GM21526 (cell line): ENCODE measurements around the gene PLAC1.

Experiments used
- ATAC-seq: cut with Tn5 transposase; IDR thresholded peaks from one replicate; pipeline ENCODE4 v1.9.1; 2021; ENCODE audit warnings: moderate library complexity; ENCODE audit not compliant: unreplicated experiment, low FRiP score

PLAC1 gene, protein sequence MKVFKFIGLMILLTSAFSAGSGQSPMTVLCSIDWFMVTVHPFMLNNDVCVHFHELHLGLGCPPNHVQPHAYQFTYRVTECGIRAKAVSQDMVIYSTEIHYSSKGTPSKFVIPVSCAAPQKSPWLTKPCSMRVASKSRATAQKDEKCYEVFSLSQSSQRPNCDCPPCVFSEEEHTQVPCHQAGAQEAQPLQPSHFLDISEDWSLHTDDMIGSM

DNA sequence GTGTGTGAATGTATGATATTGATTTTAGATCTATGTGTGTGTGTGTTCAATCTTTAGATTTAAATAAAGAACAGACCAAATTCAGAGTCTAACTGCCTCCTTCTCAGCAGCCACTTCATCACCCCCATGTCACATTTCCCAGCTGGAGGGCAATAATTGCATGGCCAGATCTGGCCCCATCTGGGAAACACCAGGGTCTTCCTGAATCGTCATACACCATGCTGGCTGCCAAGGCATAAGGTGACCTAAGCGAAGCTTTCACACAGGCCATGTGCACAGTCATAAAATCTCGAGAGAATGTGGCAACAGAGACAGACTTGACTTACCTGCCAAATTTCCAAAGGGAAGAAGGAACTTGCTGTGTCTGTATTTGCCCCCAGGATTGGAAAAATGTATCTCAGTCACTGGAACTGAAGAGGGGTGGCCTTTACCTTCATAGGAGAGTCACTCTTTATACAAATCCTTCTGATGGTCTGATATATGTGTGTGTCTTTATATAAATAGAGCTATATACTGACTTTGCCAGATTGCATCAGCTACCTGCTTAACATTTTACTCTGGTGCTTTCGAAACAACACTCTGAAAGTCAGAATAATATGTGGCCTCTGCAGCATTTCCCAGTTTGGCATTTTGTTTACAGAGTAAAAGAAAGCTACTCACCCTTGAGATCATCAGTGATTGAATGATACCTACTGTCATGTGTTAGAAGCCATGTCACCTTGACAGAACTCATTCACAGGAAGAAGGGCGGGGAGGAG, at the start of gene PLAC1:
Gene PLAC1, minus strand, starts transcription at position 470 of the 758 bp plus-strand sequence. CDS start 91,789 bp downstream, outside the sequence.
- ATAC-seq = no peak

DNA sequence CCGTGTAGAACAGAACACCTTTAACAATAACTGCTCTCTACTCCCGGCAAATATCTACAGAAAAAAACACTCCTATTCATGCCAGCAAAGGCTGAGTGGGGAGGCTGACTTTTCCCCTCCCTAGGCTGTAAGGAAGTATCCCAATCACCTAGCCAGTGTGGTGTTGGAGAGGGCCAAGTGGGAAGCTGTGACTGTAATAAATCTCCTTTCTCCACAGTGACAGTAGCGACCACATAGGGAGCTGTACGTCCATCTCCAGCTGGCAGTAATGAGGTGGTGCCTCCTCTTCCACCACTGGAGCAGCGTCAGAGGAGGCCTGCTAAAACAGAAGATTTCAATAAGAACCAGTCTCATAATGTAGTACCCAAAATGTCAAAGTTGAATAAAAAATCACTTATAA, 47.9 kb upstream of the PLAC1 start:
- ATAC-seq = no peak

DNA sequence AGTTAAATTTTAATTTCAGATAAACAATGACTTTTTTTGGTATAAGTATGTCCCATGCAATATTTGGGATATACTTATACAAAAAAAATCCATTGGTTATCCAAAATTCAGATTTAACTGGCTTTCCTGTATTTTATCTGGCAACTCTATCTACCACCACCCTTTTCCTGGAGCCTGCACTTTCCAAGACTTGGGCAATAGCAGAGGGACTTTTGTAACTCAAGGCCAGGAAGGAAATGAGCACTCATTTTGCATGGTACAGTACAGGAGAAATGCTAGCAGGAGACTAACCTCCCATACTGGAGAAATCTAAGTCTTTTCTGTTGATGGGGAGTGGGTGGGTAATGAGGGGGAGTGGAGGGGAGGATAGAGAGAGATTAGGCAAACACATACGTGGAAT, 37.7 kb upstream of the PLAC1 start:
- ATAC-seq = no peak

- no peak for ATAC-seq
These were observed 36.4 kb upstream of the PLAC1 start for GRCh38 chrX:134694333-134695322.

GRCh38 chrX:134693644-134694043, 35.4 kb upstream of the PLAC1 start:
- ATAC-seq = no peak

DNA sequence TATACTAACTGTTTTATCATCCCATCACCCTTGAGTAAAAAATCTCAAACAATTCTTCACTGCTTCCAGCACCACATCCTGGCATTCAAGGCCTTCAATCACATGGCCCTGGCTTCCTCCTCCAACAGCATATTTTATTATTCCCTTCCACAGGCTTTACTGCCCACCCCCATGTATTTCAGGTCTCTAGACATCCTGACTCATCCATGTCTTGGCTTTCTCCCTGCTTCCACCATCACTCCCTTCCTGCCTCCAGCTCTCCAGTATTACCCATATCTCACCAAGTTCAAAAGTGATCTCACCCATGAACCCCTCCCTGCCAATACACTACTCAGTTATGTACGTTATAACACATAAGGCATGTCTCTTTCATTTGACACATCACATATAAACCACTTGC, 34.7 kb upstream of the PLAC1 start:
- no peak for ATAC-seq

DNA sequence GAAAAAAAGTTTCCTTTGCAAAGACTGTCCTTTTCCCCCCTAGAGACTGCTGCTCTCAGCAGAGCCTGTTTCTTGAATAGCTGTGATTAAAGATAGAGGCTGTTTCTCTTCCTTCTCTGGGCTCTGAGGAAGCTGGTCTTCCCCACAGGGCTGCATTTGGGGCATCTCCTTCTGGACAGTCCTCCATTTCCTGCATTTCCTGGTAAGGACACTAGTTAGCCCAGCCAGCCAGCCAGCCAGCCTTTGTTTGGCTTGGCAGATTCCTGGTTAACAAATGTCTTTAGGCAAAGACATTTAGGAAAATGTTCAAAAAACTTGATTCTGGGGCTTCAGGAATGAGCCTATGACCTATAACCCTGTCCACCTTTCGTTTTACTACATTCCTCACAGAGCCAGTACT, 34.0 kb upstream of the PLAC1 start:
- no peak for ATAC-seq

DNA sequence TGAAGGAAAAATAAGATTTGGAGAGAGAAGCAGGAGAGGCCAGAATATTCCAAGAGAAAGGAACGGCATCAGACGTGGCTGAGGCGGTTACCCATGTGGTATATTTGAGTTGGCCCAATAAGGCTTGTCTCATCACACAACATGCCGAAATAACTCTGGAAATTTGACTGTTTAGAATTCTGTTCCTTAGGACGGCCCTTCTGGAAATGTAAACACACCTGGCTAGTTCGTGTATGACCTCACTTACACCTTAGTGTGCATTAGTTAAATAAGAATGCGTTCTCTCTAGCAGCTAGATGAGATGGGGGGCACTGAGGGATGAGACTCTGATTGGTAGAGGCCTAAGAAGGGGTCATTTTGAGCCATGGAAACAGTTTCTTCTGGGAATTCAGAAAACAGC, 33.2 kb upstream of the PLAC1 start:
- no peak for ATAC-seq

GRCh38 chrX:134688839-134689238, 30.6 kb upstream of the PLAC1 start:
- no peak for ATAC-seq

DNA sequence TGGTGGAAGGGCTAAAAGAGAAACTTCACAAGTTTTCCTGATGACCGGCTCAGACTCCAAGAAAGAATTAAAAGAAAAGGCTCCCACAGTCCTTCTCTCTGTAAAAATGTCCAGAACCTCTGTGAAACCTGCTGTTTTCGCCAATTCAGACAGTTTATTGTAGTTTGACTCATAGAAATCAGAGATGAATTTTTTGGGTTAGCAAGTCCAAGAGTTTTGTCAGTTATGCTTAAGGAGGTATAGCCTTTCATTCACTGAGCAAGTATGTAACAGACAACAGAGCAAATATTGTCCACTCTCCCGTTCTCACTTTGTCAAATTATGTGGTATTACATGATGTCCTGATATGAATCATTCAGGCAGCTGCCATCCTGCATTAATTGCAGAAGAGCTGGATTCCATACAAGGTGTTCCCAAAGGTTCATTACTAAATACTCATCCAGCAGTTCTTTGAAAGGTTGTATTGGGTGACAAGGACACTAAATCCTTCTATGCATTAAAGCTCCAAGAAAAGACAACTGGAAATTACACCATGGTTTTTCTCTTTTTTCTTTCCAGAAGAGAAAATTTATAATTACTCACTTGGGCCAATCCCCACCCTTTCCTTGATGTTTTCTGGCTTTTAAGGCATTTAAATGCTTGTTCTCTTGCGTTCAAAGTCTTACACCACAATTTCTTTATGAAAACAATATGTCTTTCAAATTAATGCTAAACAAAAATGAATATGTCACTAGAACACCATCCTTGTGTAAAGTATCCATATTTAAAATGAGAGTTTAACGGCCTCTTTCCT, 30.0 kb upstream of the PLAC1 start:
- no peak for ATAC-seq

- no peak for ATAC-seq
These were observed 27.4 kb upstream of the PLAC1 start for GRCh38 chrX:134685668-134686067.

GRCh38 chrX:134684956-134685355, 26.7 kb upstream of the PLAC1 start:
- no peak for ATAC-seq

DNA sequence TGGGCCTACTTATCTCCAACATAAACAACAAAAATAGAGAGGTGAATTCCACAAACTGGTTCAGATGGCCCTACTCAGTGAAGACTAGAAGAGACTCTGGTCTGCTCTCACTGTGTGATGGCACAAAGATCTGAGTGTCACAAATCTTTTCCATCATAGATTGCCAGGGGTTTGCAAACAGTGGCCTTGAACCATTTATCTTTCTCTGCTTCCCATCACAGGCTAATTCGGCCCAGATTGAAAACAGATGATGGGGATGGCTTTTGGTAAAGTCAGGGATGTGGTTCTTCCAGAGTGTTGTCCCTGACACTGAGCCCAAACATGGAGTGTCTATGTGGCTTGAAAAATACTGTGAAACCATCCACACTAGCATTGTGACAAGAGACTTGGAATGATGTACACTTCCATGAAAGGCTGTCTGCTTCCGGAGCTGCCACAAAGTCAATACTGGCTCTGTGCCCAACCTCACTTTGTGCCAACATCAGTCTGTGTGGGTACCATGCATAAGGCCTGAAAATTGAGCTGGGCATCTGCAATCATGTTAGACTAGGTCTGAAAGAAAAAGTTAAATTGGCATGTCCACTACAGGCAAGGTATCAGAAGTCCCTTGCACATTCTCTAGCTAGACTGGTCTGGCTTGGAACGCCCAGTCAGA, 25.2 kb upstream of the PLAC1 start:
- no peak for ATAC-seq

GRCh38 chrX:134682081-134682480, 23.8 kb upstream of the PLAC1 start:
- ATAC-seq = no peak

GRCh38 chrX:134679644-134680043, 21.4 kb upstream of the PLAC1 start:
- ATAC-seq = peak; percentile 56

GRCh38 chrX:134679221-134679620, 20.9 kb upstream of the PLAC1 start:
- no peak for ATAC-seq

DNA sequence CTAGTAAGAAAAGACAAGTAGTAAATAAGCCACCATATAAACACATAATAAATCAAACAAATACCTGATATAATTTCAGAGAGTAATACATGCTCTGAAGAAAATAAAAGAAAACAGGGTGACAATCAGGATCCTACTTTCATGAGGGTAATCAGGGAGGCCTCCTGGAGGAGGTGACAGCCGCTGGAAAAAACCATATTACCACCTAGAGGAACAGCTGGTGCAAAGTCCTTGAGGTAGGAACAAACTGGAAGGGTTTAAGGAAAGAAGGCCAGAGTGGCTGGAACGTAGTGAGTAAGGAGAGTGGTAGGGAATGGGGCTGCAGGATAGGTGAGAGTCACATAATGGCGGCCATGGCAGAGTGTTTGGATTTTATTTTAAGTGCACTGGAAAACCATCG, 19.1 kb upstream of the PLAC1 start:
- ATAC-seq = no peak

DNA sequence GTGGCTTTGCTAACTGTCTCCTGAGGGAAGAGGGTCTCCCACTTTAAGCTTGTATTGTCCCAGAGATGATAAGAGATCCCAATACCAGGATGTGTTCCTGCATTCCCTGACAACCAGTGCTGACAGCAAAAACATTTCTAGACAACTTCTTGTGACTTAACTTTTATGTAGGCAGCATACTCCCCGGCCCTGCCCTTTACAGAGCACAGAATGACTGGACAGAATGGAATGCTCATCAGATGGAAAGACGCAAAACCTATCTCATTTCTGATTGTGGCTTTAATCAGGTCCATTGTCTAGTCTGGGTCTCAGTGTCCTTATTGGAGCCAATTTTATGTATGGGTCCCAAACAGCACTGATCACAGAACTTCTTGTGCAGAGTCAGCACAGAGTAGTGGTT, 18.2 kb upstream of the PLAC1 start:
- no peak for ATAC-seq

- ATAC-seq = no peak
These were observed 14.9 kb upstream of the PLAC1 start for GRCh38 chrX:134673123-134673522.

DNA sequence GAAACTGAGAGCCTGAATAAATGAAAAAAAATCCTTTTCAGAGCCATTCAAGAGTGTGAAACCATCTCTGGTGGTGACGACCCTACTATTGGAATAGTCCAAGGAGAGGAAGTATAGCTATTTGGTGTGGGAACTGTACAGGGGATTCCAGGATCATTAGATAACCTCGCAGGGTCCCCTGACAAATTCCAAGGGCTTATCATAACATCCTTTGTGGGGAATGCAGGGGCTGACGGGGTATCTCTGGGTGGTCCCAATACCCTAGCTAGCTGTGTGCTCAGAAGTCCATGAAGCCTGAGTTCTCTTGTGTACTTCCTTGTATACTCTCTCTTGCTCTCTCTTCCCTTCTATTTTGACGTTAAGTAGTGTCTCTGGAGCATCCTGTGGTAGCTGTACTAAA, 13.8 kb upstream of the PLAC1 start:
- no peak for ATAC-seq
